22Rv1 (cell line): ENCODE data around the gene KRTAP12-1.
"Not testable (repeated sequence)": the region's sequence is repeated elsewhere in the genome, so short reads cannot be mapped to it uniquely, and the experiment has no call there.

Experiments used
- CTCF ChIP-seq: fragments of 450-650 bp; IDR thresholded peaks from 2 replicates; pipeline ENCODE4 v1.5.1; 2017; ENCODE audit warnings: mild to moderate bottlenecking
- ZFX ChIP-seq: fragments of 450-650 bp; IDR thresholded peaks from 2 replicates; pipeline ENCODE4 v1.6.1; 2017; ENCODE audit warnings: antibody characterized with exemption, borderline replicate concordance

GRCh38 chr21:44697172-44697810 lies 15.3 kb upstream of the KRTAP12-1 start, which contains the start of gene KRTAP10-12:
- not testable (repeated sequence) for TF ChIP-seq CTCF, ZFX
